ENCODE results near the gene CPN1. TPM values are rescaled to one million over a fixed set of nuclear protein-coding genes. Genes with fewer than 3 reads are reported as not detected.
A peak's percentile ranks its signal among the peaks of the same experiment; 100 is the strongest.

CPN1 gene
- total RNA-seq, 4 donors from 2014 or later, result not detected

GRCh38 chr10:100122780-100123179, 41.1 kb upstream of the CPN1 start:
- Histone ChIP-seq H3K4me1 (no peaks in the 10 kb centered on the region), H3K36me3 (no peaks in the 10 kb centered on the region), H3K27me3 (peaks cover 7% of the 10 kb centered on the region), H3K9me3 (no peaks in the 10 kb centered on the region), H3K27ac (no peak overlapping the region), H3K4me3 (no peak overlapping the region)
- no peak for DNase-seq (ENCODE audit: low spot score in 2 of 2)
- TF ChIP-seq POLR2AphosphoS5 (IDR thresholded peaks at IDR 0.05), result no peak

GRCh38 chr10:100120550-100120949, 38.9 kb upstream of the CPN1 start:
- no peak overlapping the region for H3K27ac ChIP-seq
- WGBS, result 94% methylated on average over 2 of the region's 2 CpGs
- no peak overlapping the region for H3K4me3 ChIP-seq
- peaks cover 25% of the 10 kb centered on the region for H3K27me3 ChIP-seq
- H3K4me1 ChIP-seq, result no peaks in the 10 kb centered on the region
- DNase-seq (ENCODE audit: low spot score in 2 of 2), result no peak
- no peaks in the 10 kb centered on the region for H3K9me3 ChIP-seq
- TF ChIP-seq EP300 (IDR thresholded peaks at IDR 0.05) (no peak), POLR2AphosphoS5 (IDR thresholded peaks at IDR 0.05) (no peak), CTCF (IDR thresholded peaks at IDR 0.05) (no peak), POLR2A (IDR thresholded peaks at IDR 0.05) (no peak)
- H3K36me3 ChIP-seq, result no peaks in the 10 kb centered on the region

- no peak overlapping the region for H3K27ac ChIP-seq
- TF ChIP-seq EP300 (IDR thresholded peaks at IDR 0.05) (no peak), CTCF (IDR thresholded peaks at IDR 0.05) (no peak), POLR2A (IDR thresholded peaks at IDR 0.05) (no peak), POLR2AphosphoS5 (IDR thresholded peaks at IDR 0.05) (no peak)
- no peak overlapping the region for H3K4me3 ChIP-seq
- WGBS, result 86% methylated on average over 4 of the region's 4 CpGs
- peaks cover 33% of the 10 kb centered on the region for H3K27me3 ChIP-seq
- no peaks in the 10 kb centered on the region for H3K9me3 ChIP-seq
- DNase-seq (ENCODE audit: low spot score in 2 of 2), result no peak
- no peaks in the 10 kb centered on the region for H3K36me3 ChIP-seq
- peaks cover 3% of the 10 kb centered on the region for H3K4me1 ChIP-seq
Measured at GRCh38 chr10:100119726-100120125, 38.1 kb upstream of the CPN1 start.

GRCh38 chr10:100114976-100115770, 33.5 kb upstream of the CPN1 start:
- no peaks in the 10 kb centered on the region for H3K9me3 ChIP-seq
- no peaks in the 10 kb centered on the region for H3K36me3 ChIP-seq
- TF ChIP-seq EP300 (IDR thresholded peaks at IDR 0.05) (no peak), POLR2A (IDR thresholded peaks at IDR 0.05) (no peak), CTCF (IDR thresholded peaks at IDR 0.05) (no peak), POLR2AphosphoS5 (IDR thresholded peaks at IDR 0.05) (no peak)
- no peak overlapping the region for H3K27ac ChIP-seq
- no peak for DNase-seq (ENCODE audit: low spot score in 2 of 2)
- 29% methylated on average over 43 of the region's 51 CpGs for WGBS
- peaks cover 3% of the 10 kb centered on the region for H3K4me1 ChIP-seq
- H3K27me3 ChIP-seq, result peaks cover 35% of the 10 kb centered on the region
- H3K4me3 ChIP-seq, result peak overlapping the region; percentile 11

- TF ChIP-seq POLR2AphosphoS5 (IDR thresholded peaks at IDR 0.05) (no peak), EP300 (IDR thresholded peaks at IDR 0.05) (no peak), CTCF (IDR thresholded peaks at IDR 0.05) (no peak), POLR2A (IDR thresholded peaks at IDR 0.05) (no peak)
- peaks cover 3% of the 10 kb centered on the region for H3K4me1 ChIP-seq
- no peak overlapping the region for H3K4me3 ChIP-seq
- no peak overlapping the region for H3K27ac ChIP-seq
- peaks cover 35% of the 10 kb centered on the region for H3K27me3 ChIP-seq
- no peaks in the 10 kb centered on the region for H3K36me3 ChIP-seq
- no peaks in the 10 kb centered on the region for H3K9me3 ChIP-seq
- no peak for DNase-seq (ENCODE audit: low spot score in 2 of 2)
- 89% methylated on average over 13 of the region's 13 CpGs for WGBS
Measured at GRCh38 chr10:100114460-100114859, 32.8 kb upstream of the CPN1 start.
